ENCODE measurements around the gene CD44. TPM values are rescaled to one million over a fixed set of nuclear protein-coding genes. Genes with fewer than 3 reads are reported as not detected.

CD44 gene
- polyA plus RNA-seq, 1 of the 3 experiments (the other 2 are of a cell fraction), result 457 TPM

- TF ChIP-seq ZBTB33 (IDR thresholded peaks at IDR 0.05; ENCODE audit: borderline replicate concordance, low read depth) (no peak), PBX3 (IDR thresholded peaks at IDR 0.05) (no peak)
Measured at GRCh38 chr11:35277827-35278226, 138.9 kb downstream of the CD44 start (continued).

- 97% methylated on average over 7 of the region's 7 CpGs for WGBS (ENCODE audit: low lambda C conversion rate)
- H3K9ac ChIP-seq, result no peak overlapping the region
- H3K9me2 ChIP-seq, result no peaks in the 10 kb centered on the region
- no peaks in the 10 kb centered on the region for H3K36me3 ChIP-seq (replicated peaks in 1 of 2; ENCODE audit: control insufficient read depth in 1 of 2, insufficient read depth in 2 of 2, low read length in 1 of 2)
- H3K27ac ChIP-seq (ENCODE audit: low read depth in 2 of 2, low read length in 1 of 2), result no peak overlapping the region
- no peak overlapping the region for H3K4me2 ChIP-seq
- H4K20me1 ChIP-seq (ENCODE audit: insufficient read depth), result no peaks in the 10 kb centered on the region
- no peaks in the 10 kb centered on the region for H3K79me2 ChIP-seq (ENCODE audit: insufficient read depth)
- H3K4me1 ChIP-seq (ENCODE audit: control insufficient read depth in 1 of 2, insufficient read depth in 2 of 2, low read depth in 1 of 2, low read length in 1 of 2), result peaks cover 2 to 10% of the 10 kb centered on the region in 2 experiments; a peak in 2 of 4 replicates
- no peaks in the 10 kb centered on the region for H3F3A ChIP-seq (replicated peaks; ENCODE audit: insufficient read depth)
- POLR2A ChIA-PET, result no interaction called here
- H3K9me3 ChIP-seq, result no peaks in the 10 kb centered on the region
- H2AFZ ChIP-seq (ENCODE audit: low read depth), result no peak overlapping the region
- no peak overlapping the region for H3K4me3 ChIP-seq (ENCODE audit: low read depth in 2 of 2, low read length in 1 of 2)
- no peaks in the 10 kb centered on the region for H3K27me3 ChIP-seq (ENCODE audit: insufficient read depth)
- DNase-seq, result no peak
- CTCF ChIA-PET, result interaction anchor here (1.5 kb wide), 1 partner anchor 25 kb away, joined by 5 read pairs; no protein-coding TSS in a partner anchor
- TF ChIP-seq PBX3 (IDR thresholded peaks at IDR 0.05) (no peak), SMC3 (IDR thresholded peaks at IDR 0.05; ENCODE audit: low read depth, low read length) (no peak), EP300 (IDR thresholded peaks at IDR 0.05; ENCODE audit: borderline replicate concordance in 1 of 2, low read depth in 1 of 2, low read length in 1 of 2) (no peak), ZBTB33 (IDR thresholded peaks at IDR 0.05; ENCODE audit: borderline replicate concordance, low read depth) (no peak), MAX (IDR thresholded peaks at IDR 0.05; ENCODE audit: low read depth) (no peak), IRF3 (IDR thresholded peaks at IDR 0.05; ENCODE audit: low read depth, low read length) (no peak), USF2 (IDR thresholded peaks at IDR 0.05; ENCODE audit: borderline replicate concordance, low read depth, low read length) (no peak), EZH2phosphoT487 (IDR thresholded peaks at IDR 0.05; ENCODE audit: borderline replicate concordance, low read depth) (no peak), CTCF (IDR thresholded peaks at IDR 0.05) (no peak), NRF1 (IDR thresholded peaks at IDR 0.05; ENCODE audit: low read depth, low read length) (no peak), CHD2 (IDR thresholded peaks at IDR 0.05; ENCODE audit: low read length, partially characterized antibody) (no peak), REST (IDR thresholded peaks at IDR 0.05; ENCODE audit: low read depth, low read length) (no peak), RCOR1 (IDR thresholded peaks at IDR 0.05; ENCODE audit: low read length) (no peak)
Measured at GRCh38 chr11:35280727-35281126, 141.8 kb downstream of the CD44 start.
